HS-5 (cell line): ENCODE data around the gene RXRB.
"Not testable (repeated sequence)": the region's sequence is repeated elsewhere in the genome, so short reads cannot be mapped to it uniquely, and the experiment has no call there.

Experiments
- DNase-seq: peaks from one replicate; pipeline ENCODE4 v3.0.0-alpha.2; 2012; ENCODE audit warnings: low read depth

The RXRB gene

GRCh38 chr6:33200219-33201146 is at the start of gene RXRB, which contains the start of gene SLC39A7:
TSS of gene RXRB (minus strand) at chr6:33200665. CDS start at chr6:33200476, 189 bp downstream.
TSS of gene SLC39A7 (plus strand) at chr6:33200867. CDS start at chr6:33201246, 379 bp downstream.
- DNase-seq: peak; percentile 99

GRCh38 chr6:33249732-33250630 is 49.5 kb upstream of the RXRB start:
- peak; percentile 72 for DNase-seq

GRCh38 chr6:33248932-33249731 is 48.7 kb upstream of the RXRB start:
- DNase-seq: peak; percentile 98

GRCh38 chr6:33248643-33248931 is 48.1 kb upstream of the RXRB start:
- peak; percentile 46 for DNase-seq

GRCh38 chr6:33247977-33248642 is 47.6 kb upstream of the RXRB start:
- DNase-seq: peak; percentile 71

- no peak for DNase-seq
Measured at GRCh38 chr6:33243476-33243875, 43.0 kb upstream of the RXRB start.

GRCh38 chr6:33241968-33242367 is 41.5 kb upstream of the RXRB start:
- DNase-seq: no peak

GRCh38 chr6:33237741-33238140 is 37.3 kb upstream of the RXRB start:
- DNase-seq: no peak

GRCh38 chr6:33236852-33237251 is 36.4 kb upstream of the RXRB start:
- no peak for DNase-seq

- DNase-seq: no peak
Measured at GRCh38 chr6:33236328-33236727, 35.9 kb upstream of the RXRB start.

GRCh38 chr6:33235221-33235634 is 34.8 kb upstream of the RXRB start:
- DNase-seq: no peak

- DNase-seq: not testable (repeated sequence)
Measured at GRCh38 chr6:33226503-33227120, 26.1 kb upstream of the RXRB start.

- DNase-seq: no peak
Measured at GRCh38 chr6:33217681-33218080, 17.2 kb upstream of the RXRB start.

- no peak for DNase-seq
Measured at GRCh38 chr6:33217246-33217645, 16.8 kb upstream of the RXRB start.

GRCh38 chr6:33216117-33216649 is 15.7 kb upstream of the RXRB start:
- no peak for DNase-seq

GRCh38 chr6:33215271-33216116 is 15.0 kb upstream of the RXRB start:
- DNase-seq: no peak

- DNase-seq: no peak
Measured at GRCh38 chr6:33213989-33214335, 13.5 kb upstream of the RXRB start.

- DNase-seq: no peak
Measured at GRCh38 chr6:33213166-33213988, 12.9 kb upstream of the RXRB start.

- no peak for DNase-seq
Measured at GRCh38 chr6:33212857-33213165, 12.3 kb upstream of the RXRB start.
